Measurements from ENCODE around the gene LSM7.

DNA sequence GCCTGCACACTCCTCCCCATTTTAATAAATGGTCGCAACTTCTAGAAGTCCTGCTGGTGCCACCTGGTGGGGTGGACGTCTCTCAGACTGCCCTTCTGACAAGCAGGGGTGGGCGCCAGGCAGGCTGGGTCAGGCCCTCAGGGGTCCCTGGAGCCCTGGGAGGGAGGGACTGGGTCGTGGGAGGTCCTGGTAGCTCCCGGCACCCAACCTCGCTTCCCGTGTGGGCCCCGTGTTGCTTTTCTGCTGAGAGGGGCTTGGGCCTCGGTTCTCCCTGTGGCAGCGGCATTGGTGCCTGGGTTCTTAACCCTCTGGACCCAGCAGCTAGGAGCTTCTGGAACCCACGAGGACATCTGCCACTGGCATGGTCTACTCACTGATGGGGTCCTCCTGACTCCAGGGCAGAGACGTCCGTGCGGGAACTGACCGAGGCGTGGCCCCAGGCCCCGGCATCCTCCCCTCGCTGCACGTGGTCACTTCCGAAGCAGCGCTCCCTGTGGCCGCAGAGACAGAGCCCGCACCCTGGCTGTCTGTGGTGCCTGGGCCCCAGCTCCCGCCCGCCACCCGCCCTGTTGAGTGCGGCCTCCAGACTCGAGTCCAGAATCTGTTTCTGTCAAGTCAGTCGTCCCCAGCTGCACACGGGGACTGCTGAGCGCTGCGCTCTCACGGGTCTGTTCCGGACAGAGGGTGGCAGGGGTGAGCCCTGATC, 25.7 kb upstream of the LSM7 start:
- TF ChIP-seq, protein P1, sequence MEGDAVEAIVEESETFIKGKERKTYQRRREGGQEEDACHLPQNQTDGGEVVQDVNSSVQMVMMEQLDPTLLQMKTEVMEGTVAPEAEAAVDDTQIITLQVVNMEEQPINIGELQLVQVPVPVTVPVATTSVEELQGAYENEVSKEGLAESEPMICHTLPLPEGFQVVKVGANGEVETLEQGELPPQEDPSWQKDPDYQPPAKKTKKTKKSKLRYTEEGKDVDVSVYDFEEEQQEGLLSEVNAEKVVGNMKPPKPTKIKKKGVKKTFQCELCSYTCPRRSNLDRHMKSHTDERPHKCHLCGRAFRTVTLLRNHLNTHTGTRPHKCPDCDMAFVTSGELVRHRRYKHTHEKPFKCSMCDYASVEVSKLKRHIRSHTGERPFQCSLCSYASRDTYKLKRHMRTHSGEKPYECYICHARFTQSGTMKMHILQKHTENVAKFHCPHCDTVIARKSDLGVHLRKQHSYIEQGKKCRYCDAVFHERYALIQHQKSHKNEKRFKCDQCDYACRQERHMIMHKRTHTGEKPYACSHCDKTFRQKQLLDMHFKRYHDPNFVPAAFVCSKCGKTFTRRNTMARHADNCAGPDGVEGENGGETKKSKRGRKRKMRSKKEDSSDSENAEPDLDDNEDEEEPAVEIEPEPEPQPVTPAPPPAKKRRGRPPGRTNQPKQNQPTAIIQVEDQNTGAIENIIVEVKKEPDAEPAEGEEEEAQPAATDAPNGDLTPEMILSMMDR (IDR thresholded peaks at IDR 0.05): no peak
- TF ChIP-seq POLR2A (IDR thresholded peaks at IDR 0.05): no peak
